Testis (tissue), 2 donors: ENCODE measurements around the gene NEDD9.

ENCODE experiments used
- CTCF ChIP-seq, 3 experiments: fragments of 450-650 bp in 2 of 3; fragments of 200-600 bp in 1 of 3; sonication (generic) in 1 of 3; IDR thresholded peaks; one replicate each; pipeline ENCODE4 v1.5.1; 2016 to 2019; ENCODE audit warnings: antibody characterized with exemption in 3 of 3, mild to moderate bottlenecking in 2 of 3, moderate library complexity in 1 of 3
- POLR2A ChIP-seq: fragments of 450-650 bp; IDR thresholded peaks from one replicate; pipeline ENCODE4 v1.6.1; 2017; ENCODE audit warnings: antibody characterized with exemption, mild to moderate bottlenecking, moderate library complexity

DNA sequence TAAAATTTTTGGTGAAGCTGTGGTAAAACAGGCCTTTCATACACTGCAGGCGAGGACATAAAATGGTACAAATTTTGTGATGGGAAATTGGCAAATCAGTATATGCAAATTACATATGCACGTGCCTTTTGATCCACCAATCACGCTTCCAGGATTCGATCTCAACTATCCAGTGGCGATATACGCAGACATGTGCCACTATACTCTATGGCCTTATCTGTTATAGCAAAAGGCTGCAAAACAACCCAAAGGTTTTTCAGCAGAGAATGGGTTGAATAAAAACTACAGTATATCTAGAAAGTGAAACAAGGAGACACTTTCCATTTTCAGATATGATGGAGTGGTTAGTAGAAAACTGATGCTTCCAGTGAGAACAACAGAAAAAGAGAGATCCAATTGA lies 79.0 kb downstream of the NEDD9 start:
- TF ChIP-seq POLR2A (no peak), CTCF (IDR thresholded peaks at IDR 0.05) (no peak)
